Neural crest cell (in vitro differentiated cells): Measurements from ENCODE around the gene NHERF2. TPM values are rescaled to one million over a fixed set of nuclear protein-coding genes. Genes with fewer than 3 reads are reported as not detected.
"Not testable (repeated sequence)": the region's sequence is repeated elsewhere in the genome, so short reads cannot be mapped to it uniquely, and the experiment has no call there.

Experiments used
- DNase-seq: peaks from one replicate; pipeline ENCODE4 v3.0.0; 2021; ENCODE audit warnings: low read depth, mixed read lengths, low spot score
- H3K27ac Mint-ChIP-seq: one replicate; pipeline ENCODE4 v1.8.0; 2021; ENCODE audit warnings: mild to moderate bottlenecking, mixed read lengths; ENCODE audit not compliant: unreplicated experiment
- H3K27me3 Mint-ChIP-seq: 2 replicates; pipeline ENCODE4 v1.8.0; 2021; ENCODE audit warnings: low read depth, mild to moderate bottlenecking, mixed read lengths
- H3K36me3 Mint-ChIP-seq: 2 replicates; pipeline ENCODE4 v1.8.0; 2021; ENCODE audit warnings: low read depth, mild to moderate bottlenecking, mixed read lengths
- H3K4me1 Mint-ChIP-seq: 2 replicates; pipeline ENCODE4 v1.8.0; 2021; ENCODE audit warnings: mixed read lengths
- H3K4me3 Mint-ChIP-seq: one replicate; pipeline ENCODE4 v1.8.0; 2021; ENCODE audit warnings: mild to moderate bottlenecking, mixed read lengths
- H3K9me3 Mint-ChIP-seq: 2 replicates; pipeline ENCODE4 v1.8.0; 2021; ENCODE audit warnings: mixed read lengths
- CTCF ChIP-seq: fragments of 200-600 bp; sonication (generic); conservative IDR thresholded peaks from 2 replicates; pipeline ENCODE4 v1.5.0; 2021; ENCODE audit warnings: antibody characterized with exemption, mild to moderate bottlenecking
- total RNA-seq: library from RNA; stranded (reverse); gene quantifications from 2 replicates; pipeline ENCODE4 v1.2.1, GENCODE V29; 2021

NHERF2 gene
- total RNA-seq, 1 donor from 2014 or later: 8.1 TPM

DNA sequence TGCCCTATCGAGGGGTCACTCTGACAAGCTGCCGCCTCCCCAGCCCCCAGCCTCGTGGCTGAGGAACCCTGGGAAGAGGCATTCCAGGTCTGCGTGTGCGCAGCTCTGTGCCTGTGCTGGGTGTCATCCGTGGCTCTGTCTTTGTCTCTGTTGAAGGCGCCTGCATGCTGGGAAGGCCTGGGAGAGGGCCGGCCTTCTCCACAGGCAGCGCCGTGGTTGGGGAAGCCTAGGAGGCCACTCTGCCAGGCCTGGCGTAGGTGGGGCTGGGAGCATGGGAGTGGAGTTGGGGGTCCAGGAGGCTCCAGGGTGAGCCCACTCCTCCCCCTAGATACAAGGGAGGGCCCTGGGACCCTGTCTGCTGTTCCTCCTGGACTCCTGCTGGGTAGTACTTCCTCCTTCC is 3.3 kb downstream of the NHERF2 start:
- Mint-ChIP-seq H3K36me3 (no peaks in the 10 kb centered on the region), H3K27ac (no peak overlapping the region), H3K4me3 (peak overlapping the region; percentile 49)

DNA sequence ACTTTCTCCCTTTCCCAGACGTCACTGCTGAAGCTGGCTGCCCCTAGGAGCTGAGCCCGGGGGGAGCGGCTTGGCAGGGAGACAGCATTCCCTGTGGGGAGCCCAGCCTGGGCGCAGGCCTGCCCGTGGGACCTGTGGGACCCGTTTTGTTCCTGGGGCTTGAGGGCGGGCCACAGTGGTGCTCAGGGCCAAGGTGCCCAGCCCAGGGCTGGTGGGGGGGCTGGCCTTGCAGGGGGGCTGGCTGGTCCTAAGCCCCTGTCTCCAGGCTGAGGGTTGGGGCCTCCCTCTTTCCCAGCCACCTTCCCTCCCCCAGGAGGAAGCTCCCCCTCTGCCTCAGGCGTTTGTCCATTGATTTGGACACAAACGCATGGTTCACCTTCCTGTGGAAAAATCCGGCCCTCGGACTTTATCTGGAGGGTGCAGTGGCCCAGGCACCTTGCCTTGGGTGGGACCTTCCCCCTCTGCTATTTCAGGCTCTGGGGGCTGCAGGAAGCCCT is 4.4 kb downstream of the NHERF2 start:
- Mint-ChIP-seq H3K4me1 (peaks cover 9% of the 10 kb centered on the region), H3K4me3 (no peak overlapping the region), H3K27ac (no peak overlapping the region), H3K36me3 (no peaks in the 10 kb centered on the region), H3K9me3 (no peaks in the 10 kb centered on the region), H3K27me3 (peaks cover 20% of the 10 kb centered on the region)
- TF ChIP-seq CTCF: no peak
- DNase-seq: no peak

More for the DNA sequence above, 3.3 kb downstream of the NHERF2 start:
- DNase-seq: no peak
- Mint-ChIP-seq H3K9me3 (no peaks in the 10 kb centered on the region), H3K4me1 (peaks cover 9% of the 10 kb centered on the region), H3K27me3 (peaks cover 26% of the 10 kb centered on the region)
- TF ChIP-seq CTCF: no peak

- Mint-ChIP-seq H3K27me3 (peaks cover 16% of the 10 kb centered on the region), H3K36me3 (no peaks in the 10 kb centered on the region), H3K9me3 (no peaks in the 10 kb centered on the region), H3K4me1 (peaks cover 8% of the 10 kb centered on the region), H3K4me3 (no peak overlapping the region), H3K27ac (peak overlapping the region; percentile 19)
- DNase-seq: no peak
- no peak for TF ChIP-seq CTCF
Observed at GRCh38 chr16:2032285-2033056, 5.8 kb downstream of the NHERF2 start.

GRCh38 chr16:2033057-2033908 is 6.6 kb downstream of the NHERF2 start:
- peaks cover 8% of the 10 kb centered on the region for H3K27me3 Mint-ChIP-seq

GRCh38 chr16:2033909-2034695 is 7.4 kb downstream of the NHERF2 start:
- not testable (repeated sequence) for H3K27ac Mint-ChIP-seq, H3K4me1 Mint-ChIP-seq, H3K4me3 Mint-ChIP-seq

More at GRCh38 chr16:2033057-2033908, 6.6 kb downstream of the NHERF2 start:
- no peak for TF ChIP-seq CTCF
- Mint-ChIP-seq H3K27ac (no peak overlapping the region), H3K9me3 (no peaks in the 10 kb centered on the region), H3K4me1 (peaks cover 5% of the 10 kb centered on the region), H3K36me3 (no peaks in the 10 kb centered on the region), H3K4me3 (no peak overlapping the region)
- DNase-seq: no peak

More at GRCh38 chr16:2033909-2034695, 7.4 kb downstream of the NHERF2 start:
- DNase-seq, H3K36me3 Mint-ChIP-seq, H3K27me3 Mint-ChIP-seq, H3K9me3 Mint-ChIP-seq: not testable (repeated sequence)
